Measurements from ENCODE around the gene FBLN7.
"Not testable (repeated sequence)": the region's sequence is repeated elsewhere in the genome, so short reads cannot be mapped to it uniquely, and the experiment has no call there.

FBLN7 gene

DNA sequence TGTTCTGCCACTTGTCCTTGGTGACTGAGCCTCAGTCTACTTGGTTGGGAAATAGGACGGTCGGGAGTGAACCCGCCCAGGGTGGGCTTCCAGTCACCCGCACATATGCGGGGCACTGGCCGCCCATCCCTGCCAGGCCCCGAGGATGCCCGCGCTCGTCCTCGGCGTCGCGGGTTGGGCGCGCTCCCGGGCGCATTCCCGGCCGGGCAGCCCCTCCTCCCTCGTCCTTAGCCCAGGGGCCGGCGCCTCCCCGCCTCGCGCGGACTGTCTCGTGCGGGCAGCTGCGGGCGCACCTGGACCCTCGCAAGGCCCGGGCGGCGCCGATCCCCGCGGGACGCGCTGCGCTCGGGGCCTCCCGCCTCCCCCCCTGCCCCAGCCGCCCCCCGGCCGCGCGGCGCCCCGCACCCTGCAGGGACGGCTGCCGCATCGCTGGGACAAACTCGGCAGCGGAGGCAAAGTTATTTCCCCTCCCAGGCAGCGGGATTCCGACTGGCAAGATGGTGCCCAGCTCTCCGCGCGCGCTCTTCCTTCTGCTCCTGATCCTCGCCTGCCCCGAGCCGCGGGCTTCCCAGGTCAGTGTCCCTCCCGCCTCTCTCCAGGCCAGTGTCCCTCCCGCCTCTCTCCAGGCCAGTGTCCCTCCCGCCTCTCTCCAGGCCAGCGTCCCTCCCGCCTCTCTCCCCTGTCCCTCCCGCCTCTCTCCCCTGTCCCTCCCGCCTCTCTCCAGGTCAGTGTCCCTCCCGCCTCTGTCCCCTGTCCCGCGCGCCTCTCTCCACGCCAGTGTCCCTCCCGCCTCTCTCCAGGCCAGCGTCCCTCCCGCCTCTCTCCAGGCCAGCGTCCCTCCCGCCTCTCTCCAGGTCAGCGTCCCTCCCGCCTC is at the start of gene FBLN7:
FBLN7 (plus strand) TSS at position 227 of the 874 bp plus-strand sequence; CDS start at position 498, 271 bp downstream.
- DNase-seq, result peak; percentile 53

- DNase-seq, result no peak
These were observed 48.8 kb upstream of the FBLN7 start for GRCh38 chr2:112089375-112089774.

DNA sequence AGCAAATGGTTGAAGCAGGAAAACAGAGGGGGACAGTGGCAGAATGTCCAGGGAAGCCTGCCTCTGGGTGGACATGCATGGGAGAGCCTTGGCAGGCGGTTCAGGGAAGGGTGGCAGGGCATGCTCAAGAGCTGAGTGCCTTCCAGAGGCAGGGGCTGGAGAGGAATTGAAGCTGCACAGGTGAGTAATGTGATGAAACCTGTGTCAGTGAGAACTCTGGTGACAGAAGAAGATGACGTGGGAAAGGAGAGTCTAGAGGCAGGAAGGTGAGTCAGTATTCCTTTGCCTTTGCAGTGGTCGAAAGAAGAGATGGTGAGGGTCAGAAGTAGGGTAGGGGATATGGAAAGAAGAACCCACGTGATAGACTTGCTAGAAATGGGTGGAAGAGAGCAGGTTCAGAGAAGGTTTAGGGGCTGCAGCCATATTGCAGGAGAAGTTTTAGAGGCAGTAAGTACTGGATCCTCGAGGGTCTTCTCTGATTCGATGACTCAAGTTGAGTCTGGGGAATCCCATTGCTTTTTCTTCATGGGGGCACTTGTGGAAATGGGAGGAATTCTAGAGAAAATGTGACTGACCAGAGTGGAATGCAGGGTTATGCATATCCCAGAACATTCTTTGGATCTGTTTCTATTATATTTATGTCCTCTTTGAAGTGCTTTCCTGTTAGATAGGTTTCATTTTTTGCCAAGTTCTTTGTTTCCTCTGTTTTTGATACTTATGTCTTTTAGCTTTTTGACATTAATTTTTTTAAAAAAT is 45.7 kb upstream of the FBLN7 start:
- DNase-seq, result no peak

DNA sequence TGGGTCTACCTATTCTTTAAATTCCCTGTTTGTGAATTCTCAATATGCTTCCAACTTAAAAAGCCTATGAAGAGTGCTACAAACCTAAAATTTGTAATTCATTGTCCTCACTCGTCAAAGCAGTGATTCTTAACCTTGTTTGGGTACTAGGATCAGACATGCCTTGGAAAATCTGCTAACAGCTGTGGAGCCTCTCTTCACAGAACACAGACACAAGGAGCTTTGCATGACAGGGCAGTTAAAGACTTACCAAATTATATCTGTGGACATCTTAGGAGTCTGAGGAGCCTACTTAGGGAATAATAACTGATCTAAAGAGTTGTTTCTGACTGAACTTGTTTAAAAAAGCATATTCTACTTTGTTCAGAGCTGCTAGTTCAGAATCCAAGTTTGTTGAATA is 45.0 kb upstream of the FBLN7 start:
- DNase-seq, result no peak

- no peak for DNase-seq
These were observed 42.5 kb upstream of the FBLN7 start for GRCh38 chr2:112095681-112096080.

DNA sequence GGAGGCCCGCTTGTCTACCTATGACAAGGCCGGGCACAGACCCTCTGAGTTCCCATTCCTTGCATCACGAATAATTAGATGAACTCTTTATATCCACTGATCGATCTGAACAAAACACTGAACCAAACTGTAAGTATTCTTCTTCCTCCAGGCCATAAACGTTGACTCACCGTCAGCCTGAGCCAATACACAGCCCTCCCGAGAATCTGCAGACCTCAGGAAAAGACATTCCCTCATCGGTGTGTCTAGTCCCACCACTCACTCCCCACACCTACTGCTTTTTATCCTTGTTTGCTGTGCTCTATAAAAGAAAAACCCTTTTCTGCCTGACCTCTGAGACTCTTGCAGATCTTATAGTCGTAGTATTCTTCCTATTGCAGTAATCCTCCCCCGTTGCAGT is 42.1 kb upstream of the FBLN7 start:
- DNase-seq, result no peak

DNA sequence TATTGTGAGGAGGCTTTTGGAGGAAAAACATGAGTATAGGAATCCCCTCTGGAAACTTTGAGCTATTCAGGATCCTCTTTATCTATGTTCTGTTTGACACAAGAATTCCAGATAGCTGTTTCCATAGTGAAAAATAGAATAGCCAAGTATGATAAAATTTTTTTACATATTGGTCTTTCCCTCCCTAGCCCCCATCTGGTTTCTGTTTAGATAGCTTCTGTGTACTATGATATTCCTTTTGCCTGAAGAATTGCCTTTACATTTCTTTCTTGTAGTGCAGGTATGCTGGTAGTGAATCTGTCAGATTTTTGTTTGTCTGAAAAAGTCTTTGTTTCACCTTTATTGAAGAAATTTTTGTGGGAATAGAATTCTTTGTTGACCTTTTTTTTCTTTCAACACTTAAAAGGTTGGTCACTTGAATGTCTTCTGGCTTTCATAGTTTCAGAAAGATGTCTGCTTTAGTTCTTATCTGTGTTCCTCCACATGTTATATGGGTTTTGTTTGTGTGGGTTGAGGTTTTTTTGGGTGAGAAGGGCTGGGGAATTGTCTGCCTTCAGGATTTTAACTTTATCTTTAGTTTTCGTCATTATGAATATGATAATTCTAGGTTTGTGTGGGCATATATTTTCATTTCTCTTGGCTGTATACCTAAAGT is 29.9 kb upstream of the FBLN7 start:
- no peak for DNase-seq

GRCh38 chr2:112109278-112109677 is 28.9 kb upstream of the FBLN7 start:
- DNase-seq, result no peak

DNA sequence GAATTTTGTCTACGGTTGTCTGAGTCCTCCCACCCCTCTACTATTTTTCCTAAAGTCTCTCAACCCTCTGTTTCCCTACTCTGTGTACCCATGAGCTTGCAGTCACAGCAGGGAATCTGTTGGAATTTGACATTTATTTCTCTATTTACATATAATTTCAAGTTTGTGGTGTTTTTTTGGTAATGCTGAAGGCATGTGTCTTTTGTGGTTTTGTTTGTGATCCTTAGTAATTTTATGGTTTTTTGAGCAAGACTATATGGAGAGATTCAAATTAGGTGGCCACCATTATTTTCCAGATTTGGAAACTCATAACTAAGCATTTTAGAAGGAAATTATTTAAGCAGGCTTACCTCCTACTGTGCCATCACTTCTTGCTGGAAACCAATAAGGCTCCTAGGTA is 27.2 kb upstream of the FBLN7 start:
- no peak for DNase-seq

DNA sequence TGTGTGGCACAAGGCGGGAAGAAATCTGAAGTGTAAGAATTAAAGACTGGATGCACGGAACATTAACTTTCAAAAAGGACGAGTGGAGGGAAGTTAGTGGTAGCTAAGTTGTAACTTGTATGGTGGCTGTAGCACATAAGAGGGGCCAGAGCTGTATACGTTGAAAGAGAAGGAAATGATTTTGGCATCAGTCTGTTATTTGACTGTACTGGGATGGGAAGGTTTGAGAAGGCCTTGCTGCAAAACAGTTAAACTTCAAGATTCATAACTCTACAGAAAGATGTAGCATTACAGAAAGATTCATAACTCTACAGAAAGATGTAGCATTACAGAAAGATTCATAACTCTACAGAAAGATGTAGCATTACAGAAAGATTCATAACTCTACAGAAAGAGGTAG is 24.8 kb upstream of the FBLN7 start:
- DNase-seq, result not testable (repeated sequence)

GRCh38 chr2:112118148-112118547 is 20.0 kb upstream of the FBLN7 start:
- DNase-seq, result no peak

DNA sequence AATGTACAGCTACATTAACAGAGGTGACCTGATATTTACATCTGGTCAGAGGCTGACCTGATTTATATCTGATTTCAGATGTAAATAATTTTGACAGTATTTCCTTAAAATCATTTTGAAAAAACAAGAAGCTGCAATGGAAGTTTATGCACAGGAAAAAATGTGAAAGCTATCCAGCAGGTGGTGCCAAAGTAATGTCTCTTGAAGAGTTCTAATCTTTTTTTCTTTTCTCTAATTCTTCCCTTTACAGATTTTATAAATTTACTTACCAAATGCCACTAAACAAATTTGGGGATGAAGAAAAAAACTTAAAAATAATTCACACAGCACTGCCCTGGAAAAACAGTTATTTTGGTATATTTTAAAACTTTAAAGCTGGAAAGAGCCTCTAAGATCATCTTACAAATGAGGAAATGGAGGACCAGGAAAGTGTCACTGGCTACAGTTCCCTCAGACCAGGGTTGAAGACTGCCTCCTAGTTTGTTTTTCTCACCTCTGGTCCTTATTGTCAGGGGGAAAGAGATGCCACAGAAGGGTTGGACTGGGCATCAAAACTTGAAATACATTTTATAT is 16.4 kb upstream of the FBLN7 start:
- DNase-seq, result no peak

DNA sequence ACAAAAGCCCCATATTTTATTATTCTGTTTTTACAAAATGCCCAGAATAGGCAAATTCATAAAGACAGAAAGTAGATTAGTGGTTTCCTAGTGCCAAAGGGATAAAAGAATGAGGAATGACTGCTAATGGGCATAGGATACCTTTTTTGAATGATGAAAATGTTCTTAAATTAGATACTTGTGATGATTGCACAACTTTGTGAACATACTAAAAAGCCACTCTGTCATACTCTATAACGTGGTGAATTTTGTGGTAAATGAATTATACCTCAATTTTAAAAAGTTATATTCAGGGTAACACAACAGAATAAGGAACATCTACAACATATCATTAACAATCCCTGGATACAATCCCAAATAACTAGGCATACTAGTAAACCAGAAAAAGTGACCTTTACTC is 9.1 kb upstream of the FBLN7 start:
- no peak for DNase-seq

DNA sequence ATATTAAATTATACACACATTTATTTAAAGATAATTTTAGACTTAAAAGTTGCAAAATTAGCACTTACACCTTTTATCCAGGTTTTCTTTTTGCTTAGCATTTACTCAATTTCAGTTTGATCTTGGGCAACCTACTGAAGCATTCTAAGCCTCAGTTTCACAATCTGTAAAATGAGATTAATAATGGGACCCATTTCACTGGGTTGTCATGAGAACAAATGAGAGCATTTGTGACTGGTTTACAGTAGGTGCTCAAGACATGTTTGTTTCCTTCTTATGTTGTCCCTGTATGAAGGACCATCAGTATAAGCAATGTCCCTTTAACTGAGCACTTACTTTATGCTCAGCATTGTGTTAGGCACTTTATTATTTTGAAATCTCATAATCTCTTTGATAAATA is 4.8 kb upstream of the FBLN7 start:
- no peak for DNase-seq

- no peak for DNase-seq
These were observed 4.1 kb upstream of the FBLN7 start for GRCh38 chr2:112134120-112134519.

DNA sequence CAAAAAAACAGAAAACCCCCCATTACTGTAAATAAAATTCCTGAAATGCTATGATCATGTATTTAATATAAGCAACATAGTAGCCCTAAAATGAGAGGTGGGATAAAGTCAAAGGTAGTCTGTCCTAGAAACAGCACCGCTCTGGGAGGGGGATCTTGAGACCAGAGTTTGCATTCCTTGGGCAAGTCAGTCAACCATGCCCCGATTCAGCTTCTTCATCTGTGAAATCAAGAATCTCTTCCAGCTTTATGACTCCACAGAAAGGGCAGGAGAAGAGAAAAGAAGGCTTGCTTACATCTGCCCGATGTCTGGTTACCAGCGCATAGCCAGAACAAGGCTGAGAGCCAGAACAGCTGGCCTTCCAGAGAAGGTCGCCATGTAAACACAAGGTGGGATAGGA is 2.1 kb upstream of the FBLN7 start:
- no peak for DNase-seq

- DNase-seq, result peak; percentile 53
These were observed 548 bp upstream of the FBLN7 start for GRCh38 chr2:112137516-112138158.

DNA sequence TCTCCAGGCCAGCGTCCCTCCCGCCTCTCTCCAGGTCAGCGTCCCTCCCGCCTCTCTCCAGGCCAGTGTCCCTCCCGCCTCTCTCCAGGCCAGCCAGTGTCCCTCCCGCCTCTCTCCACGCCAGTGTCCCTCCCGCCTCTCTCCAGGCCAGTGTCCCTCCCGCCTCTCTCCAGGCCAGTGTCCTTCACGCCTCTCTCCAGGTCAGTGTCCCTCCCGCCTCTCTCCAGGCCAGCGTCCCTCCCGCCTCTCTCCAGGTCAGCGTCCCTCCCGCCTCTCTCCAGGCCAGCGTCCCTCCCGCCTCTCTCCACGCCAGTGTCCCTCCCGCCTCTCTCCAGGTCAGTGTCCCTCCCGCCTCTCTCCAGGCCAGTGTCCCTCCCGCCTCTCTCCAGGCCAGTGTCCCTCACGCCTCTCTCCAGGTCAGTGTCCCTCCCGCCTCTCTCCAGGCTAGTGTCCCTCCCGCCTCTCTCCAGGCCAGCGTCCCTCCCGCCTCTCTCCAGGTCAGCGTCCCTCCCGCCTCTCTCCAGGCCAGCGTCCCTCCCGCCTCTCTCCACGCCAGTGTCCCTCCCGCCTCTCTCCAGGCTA is 939 bp downstream of the FBLN7 start:
- not testable (repeated sequence) for DNase-seq

GRCh38 chr2:112139661-112140204 is 1.5 kb downstream of the FBLN7 start:
- DNase-seq, result not testable (repeated sequence)

GRCh38 chr2:112140205-112140802 is 2.1 kb downstream of the FBLN7 start:
- no peak for DNase-seq

DNA sequence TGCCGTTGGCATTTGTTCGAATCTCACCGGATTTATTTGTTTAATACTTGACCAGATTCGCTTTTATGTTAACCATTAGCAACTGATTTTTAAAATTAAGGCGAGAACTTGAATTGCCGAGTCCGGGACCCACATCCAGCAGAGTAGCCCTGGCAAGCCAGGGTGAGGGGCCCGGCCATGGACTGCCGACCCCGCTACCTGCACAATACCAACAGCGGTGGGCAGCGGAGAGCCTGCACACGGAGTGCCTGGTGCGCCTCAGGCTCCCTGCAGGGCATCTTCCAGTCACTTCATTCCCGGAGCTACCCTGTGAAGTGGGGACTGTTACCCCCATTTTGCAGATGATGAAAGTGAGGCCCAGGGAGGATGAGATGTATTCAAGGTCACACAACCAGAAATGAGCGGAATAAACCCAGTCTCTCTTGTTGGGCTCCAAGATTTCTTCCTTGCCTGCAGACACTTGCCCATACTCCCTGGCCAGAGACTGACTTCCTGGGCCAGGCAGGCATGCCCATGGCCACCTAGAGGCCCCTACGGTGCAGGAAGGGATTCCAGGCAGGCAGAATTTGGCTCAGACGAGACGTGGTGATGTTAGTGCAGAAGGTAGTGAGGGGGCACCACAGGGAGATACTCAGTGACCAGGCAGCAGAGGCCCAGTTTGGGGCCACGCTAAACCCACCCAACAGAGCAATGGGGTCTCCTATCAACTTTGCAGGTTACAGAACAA is 2.9 kb downstream of the FBLN7 start:
- DNase-seq, result no peak

Measured in 8988T (cell line).